ENCODE results near the gene ARFIP1. TPM values are rescaled to one million over a fixed set of nuclear protein-coding genes. Genes with fewer than 3 reads are reported as not detected.

The ARFIP1 gene
- total RNA-seq, 4 donors from 2014 or later, result 8.4 to 11.9 (median 9.7) TPM

DNA sequence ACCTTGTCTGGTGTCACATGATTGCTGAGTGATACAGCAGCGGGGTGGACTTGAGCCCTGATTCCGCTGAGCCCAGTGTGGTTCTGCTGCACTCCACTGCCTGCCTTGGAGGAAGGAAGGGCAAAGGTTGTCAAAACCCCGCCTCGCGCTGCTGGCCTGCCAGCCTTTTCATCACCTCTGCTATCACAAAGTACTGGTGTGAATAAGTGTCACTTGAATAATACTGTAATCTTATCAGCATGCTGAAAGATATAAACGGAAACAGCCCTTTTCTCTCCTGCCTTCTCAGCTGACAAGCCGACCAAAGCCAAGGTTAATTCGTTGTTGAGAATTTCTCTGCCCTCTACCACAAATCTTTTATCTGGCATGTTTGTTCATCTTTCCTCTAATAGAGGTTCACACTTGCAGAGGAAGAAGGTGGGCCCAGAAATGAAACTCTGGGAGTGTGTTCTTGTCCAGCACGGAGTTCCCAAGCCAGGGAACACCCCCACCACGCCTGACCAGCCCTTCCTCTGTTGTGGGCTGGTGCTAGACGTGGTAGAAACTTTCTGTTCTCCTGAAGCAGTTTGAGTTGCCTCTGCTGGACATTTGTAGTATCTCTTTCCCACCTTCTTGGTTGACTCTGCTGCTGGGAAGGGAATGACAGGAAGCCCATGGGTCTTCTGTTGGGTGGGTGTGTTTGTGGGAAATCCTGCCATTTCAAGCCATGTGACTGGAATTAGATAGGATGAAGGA, 177.8 kb downstream of the ARFIP1 start:
- Histone ChIP-seq H3K27ac (no peak overlapping the region), H3K4me3 (no peak overlapping the region), H3K4me1 (no peaks in the 10 kb centered on the region), H3K27me3 (no peaks in the 10 kb centered on the region), H3K9me3 (no peaks in the 10 kb centered on the region), H3K36me3 (no peaks in the 10 kb centered on the region)
- no peak for DNase-seq
- peak in 1 of 2 donors; percentile 26 for ATAC-seq
- in situ Hi-C loops (cut with MboI; ENCODE audit: low sequenced_read_pairs in 4 of 4) (no loop called here), intact Hi-C loops (cut with DNase I; ENCODE audit: low total_unique reads) (no loop called here)
- TF ChIP-seq POLR2A (IDR thresholded peaks at IDR 0.05), result no peak
- TF ChIP-seq CTCF (IDR thresholded peaks at IDR 0.05 in 4 of 5, conservative IDR thresholded peaks at IDR 0.05 in 1 of 5), result no peak

DNA sequence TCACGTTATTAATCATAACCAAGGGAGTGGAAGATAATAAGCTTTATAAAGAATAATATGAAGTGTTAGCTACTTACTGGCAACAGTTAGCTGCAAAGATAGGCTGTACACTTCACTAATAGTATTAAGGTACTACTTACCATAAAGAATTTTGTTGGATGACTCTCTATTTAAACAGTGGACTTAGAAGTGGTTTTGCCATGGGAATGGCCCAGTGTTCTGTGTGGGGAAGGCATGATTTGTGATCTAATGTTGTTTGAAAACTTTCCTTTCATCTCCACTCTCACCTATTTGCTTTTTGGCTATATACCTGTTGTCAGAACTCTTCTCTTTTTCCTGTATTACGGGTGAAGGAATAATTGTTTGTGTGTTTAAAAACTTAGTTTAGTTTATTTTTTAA, 179.3 kb downstream of the ARFIP1 start:
- TF ChIP-seq CTCF (IDR thresholded peaks at IDR 0.05 in 4 of 5, conservative IDR thresholded peaks at IDR 0.05 in 1 of 5) (no peak), POLR2A (IDR thresholded peaks at IDR 0.05) (no peak)

GRCh38 chr4:152960082-152960481, 180.3 kb downstream of the ARFIP1 start:
- in situ Hi-C loops (cut with MboI; ENCODE audit: low sequenced_read_pairs in 4 of 4), result no loop called here
- Histone ChIP-seq H3K9me3 (no peaks in the 10 kb centered on the region), H3K27ac (no peak overlapping the region), H3K27me3 (no peaks in the 10 kb centered on the region), H3K4me3 (no peak overlapping the region), H3K4me1 (no peaks in the 10 kb centered on the region), H3K36me3 (no peaks in the 10 kb centered on the region)
- TF ChIP-seq CTCF (IDR thresholded peaks at IDR 0.05 in 4 of 5, conservative IDR thresholded peaks at IDR 0.05 in 1 of 5) (no peak), POLR2A (IDR thresholded peaks at IDR 0.05) (no peak)
- no peak for ATAC-seq
- no peak for DNase-seq
- intact Hi-C loops (cut with DNase I; ENCODE audit: low total_unique reads), result no loop called here

More for the DNA sequence above, 179.3 kb downstream of the ARFIP1 start:
- intact Hi-C loops (cut with DNase I; ENCODE audit: low total_unique reads), result no loop called here
- Histone ChIP-seq H3K36me3 (no peaks in the 10 kb centered on the region), H3K27me3 (no peaks in the 10 kb centered on the region), H3K27ac (no peak overlapping the region), H3K4me3 (no peak overlapping the region), H3K9me3 (no peaks in the 10 kb centered on the region), H3K4me1 (no peaks in the 10 kb centered on the region)
- ATAC-seq, result no peak
- in situ Hi-C loops (cut with MboI; ENCODE audit: low sequenced_read_pairs in 4 of 4), result no loop called here
- DNase-seq, result no peak

DNA sequence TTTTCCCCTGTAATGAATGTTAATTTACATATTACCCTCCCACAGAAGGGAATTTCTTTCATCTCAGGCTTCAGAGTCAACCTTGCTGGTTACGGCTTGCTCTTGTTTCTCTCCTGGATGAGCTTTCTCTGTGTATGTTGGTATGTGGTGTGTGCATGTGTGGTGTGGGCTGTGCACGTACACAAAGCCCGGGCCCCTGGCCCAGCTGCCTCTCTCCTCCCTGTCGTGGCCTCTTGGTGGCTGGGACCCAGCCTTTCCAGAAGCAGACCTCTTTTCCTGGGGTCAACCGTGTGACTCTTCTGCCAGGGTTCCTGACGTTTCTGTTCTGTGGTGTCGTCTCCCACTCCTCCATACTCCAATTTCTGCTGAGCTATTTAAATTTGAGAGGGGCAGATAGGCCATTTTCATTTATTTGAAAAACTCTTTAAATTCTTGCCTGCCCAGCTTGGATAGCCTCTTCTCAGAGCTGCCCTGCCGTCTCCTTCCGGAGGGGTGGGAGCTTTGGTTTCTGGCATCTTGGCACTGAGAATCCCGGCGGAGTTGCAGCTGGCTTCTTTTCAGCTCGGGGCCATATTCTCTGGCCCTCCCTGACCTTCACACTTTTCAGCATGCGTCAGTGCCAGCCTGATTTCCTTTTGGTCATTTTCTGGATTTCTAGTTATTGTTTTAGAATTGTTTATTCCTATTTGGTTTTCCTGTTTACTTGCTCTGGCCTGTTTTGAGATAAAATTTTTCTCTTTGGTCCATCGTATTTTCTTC, 181.4 kb downstream of the ARFIP1 start:
- Histone ChIP-seq H3K27me3 (no peaks in the 10 kb centered on the region), H3K4me3 (no peak overlapping the region), H3K36me3 (no peaks in the 10 kb centered on the region), H3K9me3 (no peaks in the 10 kb centered on the region), H3K4me1 (no peaks in the 10 kb centered on the region), H3K27ac (no peak overlapping the region)
- TF ChIP-seq CTCF (IDR thresholded peaks at IDR 0.05 in 4 of 5, conservative IDR thresholded peaks at IDR 0.05 in 1 of 5) (no peak), POLR2A (IDR thresholded peaks at IDR 0.05) (no peak)
- ATAC-seq (no peak), DNase-seq (no peak)
- in situ Hi-C loops (cut with MboI; ENCODE audit: low sequenced_read_pairs in 4 of 4) (no loop called here), intact Hi-C loops (cut with DNase I; ENCODE audit: low total_unique reads) (no loop called here)

All from gastrocnemius medialis (tissue), 4 donors.